Amniotic epithelial cell (primary cell): ENCODE data around the gene MTHFS.

ENCODE experiments used
- DNase-seq: peaks from one replicate; pipeline ENCODE4 v3.0.0-alpha.2; 2010; ENCODE audit warnings: low read depth

MTHFS gene

DNA sequence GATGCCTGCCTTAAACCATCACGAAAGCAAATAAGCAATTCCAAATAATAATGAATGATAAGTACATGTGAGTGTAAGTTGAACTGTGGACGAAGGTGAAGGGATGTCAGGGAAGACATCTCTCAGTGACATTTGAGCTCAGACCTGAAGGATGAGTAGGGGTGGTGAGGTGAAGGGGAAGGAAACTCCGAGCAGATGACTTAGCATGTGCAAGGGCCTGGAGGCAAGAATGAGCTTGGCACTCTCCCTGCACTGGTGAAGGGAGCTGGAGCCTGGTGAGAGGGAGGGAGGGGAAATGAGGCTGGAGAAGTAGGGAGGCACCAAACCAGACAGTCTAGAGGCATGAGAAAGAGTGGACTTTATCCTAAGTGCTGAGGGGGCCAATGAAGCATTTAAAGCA, 84.3 kb downstream of the MTHFS start:
- no peak for DNase-seq

DNA sequence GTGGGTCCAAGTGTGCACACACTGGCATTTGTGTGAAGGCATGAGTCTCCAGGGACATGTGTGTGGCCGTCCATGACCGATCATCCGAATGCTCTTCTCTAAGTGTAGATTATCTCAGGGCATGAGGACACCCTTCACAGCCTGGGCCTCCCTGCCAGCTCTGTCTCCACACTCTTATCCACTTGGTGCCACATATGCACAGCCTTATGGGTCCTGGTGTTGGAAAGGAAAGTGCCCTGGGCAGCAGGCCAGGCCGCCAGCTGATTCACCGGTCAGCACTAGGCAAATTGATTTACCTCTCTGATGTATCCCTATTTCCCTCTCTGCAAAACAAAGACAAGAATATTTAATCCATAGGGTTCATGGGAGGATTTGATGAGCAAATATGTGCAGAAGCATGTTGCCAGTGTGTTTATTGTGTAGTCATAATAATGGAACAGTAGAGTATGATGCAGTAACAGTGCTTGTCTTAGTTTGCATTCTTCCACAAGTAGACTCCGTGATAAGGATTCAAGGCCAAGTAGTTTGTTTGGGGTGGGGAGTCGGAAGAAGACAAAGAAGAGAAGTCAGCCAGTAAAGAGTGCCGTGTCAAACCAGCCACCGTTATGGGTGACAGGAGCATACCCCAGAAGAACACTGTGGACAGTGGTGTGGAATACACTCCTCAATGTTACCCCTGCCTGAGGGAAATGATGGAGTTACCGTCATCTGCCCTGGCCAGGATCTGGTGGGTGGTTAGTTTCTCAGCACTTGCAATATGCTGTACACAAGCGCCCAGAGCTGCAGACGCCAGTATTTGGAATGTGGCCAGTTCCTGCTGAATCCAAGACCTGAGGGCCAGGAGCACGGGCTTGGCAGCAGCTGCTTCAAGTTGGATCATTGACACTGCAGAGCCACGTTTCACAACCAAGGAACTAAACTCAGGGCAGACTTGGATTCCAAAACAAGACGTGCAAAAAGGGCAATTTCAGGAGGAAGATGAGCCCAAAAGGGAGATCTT, 85.1 kb downstream of the MTHFS start:
- DNase-seq: peak; percentile 88

DNA sequence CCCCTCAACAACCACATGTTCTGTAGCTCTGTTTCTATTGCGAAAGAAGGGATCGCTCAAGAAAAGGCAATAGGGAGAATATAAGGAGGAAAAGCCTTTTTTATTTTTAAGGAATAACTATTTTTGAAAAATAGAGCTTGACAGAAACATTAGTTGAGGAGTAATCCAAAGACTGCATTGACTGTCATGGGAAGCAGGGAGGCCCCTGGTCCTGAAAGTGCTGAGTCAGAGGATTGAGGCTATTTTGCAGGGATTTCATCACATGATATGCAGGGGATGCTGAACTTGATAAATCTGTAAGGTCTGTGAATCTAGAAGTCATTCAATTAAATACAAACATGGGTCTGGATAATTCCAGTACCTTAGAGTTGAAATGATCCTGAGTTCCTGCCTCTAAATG, 92.0 kb downstream of the MTHFS start:
- peak; percentile 53 for DNase-seq

DNA sequence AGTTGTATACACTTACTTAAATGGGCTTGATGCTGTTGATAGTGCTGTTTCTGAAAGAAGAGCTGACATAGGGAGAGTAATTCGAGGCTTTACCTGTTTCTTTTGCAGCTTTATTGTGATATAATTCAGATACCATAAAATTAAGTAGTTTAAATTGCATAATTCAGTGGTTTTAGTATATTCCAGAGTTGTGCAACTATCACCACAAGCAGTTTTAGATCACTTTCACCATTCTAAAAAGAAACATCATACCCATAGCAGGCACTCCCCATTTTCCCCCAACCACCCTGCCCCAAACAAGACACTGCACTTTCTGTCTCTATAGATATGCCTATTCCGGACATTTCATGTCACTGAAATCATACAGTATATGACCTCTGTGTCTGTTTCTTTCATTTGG, 98.5 kb downstream of the MTHFS start:
- DNase-seq: peak; percentile 47
